Measurements from ENCODE around the gene SKP1. TPM values are rescaled to one million over a fixed set of nuclear protein-coding genes. Genes with fewer than 3 reads are reported as not detected.
A peak's percentile ranks its signal among the peaks of the same experiment; 100 is the strongest.

Gene SKP1
- total RNA-seq, 4 donors from 2014 or later, result 32.6 to 224 (median 170) TPM

GRCh38 chr5:134142806-134143205 is 33.9 kb downstream of the SKP1 start:
- TF ChIP-seq POLR2AphosphoS5 (IDR thresholded peaks at IDR 0.05) (no peak), EP300 (IDR thresholded peaks at IDR 0.05; ENCODE audit: low read depth) (no peak), POLR2A (IDR thresholded peaks at IDR 0.05) (no peak), CTCF (IDR thresholded peaks at IDR 0.05) (no peak)
- in situ Hi-C loops (cut with MboI; ENCODE audit: low pct_ligation_motif_present in 1 of 4, low pct_unique_long_range_greater_than_20kb in 1 of 4, low sequenced_read_pairs in 3 of 4), result loop anchor here (5.0 to 10.0 kb wide), 4 partner anchors 48 to 108 kb away; no protein-coding TSS in a partner anchor
- Histone ChIP-seq H3K9me3 (no peaks in the 10 kb centered on the region), H3K4me1 (peaks cover 0 to 6% (median 3%) of the 10 kb centered on the region in 4 donors), H3K27ac (no peak overlapping the region), H3K36me3 (peaks cover 0 to 5% (median 1%) of the 10 kb centered on the region in 4 donors), H3K4me3 (no peak overlapping the region), H3K27me3 (no peaks in the 10 kb centered on the region)
- intact Hi-C loops (cut with DNase I; ENCODE audit: low total_unique reads), result no loop called here
- no peak for DNase-seq
- WGBS, 2 donors (ENCODE audit: low coverage in 1 of 2), result 93% methylated on average over 9 of the region's 12 CpGs; no CpG with 5 or more reads in 1 of the 2 donors

- Histone ChIP-seq H3K27ac (no peak overlapping the region), H3K27me3 (no peaks in the 10 kb centered on the region), H3K4me1 (peaks cover 0 to 6% (median 3%) of the 10 kb centered on the region in 4 donors), H3K4me3 (no peak overlapping the region), H3K36me3 (peaks cover 0 to 5% (median 1%) of the 10 kb centered on the region in 4 donors), H3K9me3 (no peaks in the 10 kb centered on the region)
- TF ChIP-seq CTCF (IDR thresholded peaks at IDR 0.05) (no peak), POLR2A (IDR thresholded peaks at IDR 0.05) (no peak)
- in situ Hi-C loops (cut with MboI; ENCODE audit: low pct_ligation_motif_present in 1 of 4, low pct_unique_long_range_greater_than_20kb in 1 of 4, low sequenced_read_pairs in 3 of 4), result loop anchor here (5.0 to 10.0 kb wide), 4 partner anchors 47 to 107 kb away; no protein-coding TSS in a partner anchor
- 71 to 77% methylated on average over 2 to 5 of the region's 5 CpGs for WGBS, 2 donors (ENCODE audit: low coverage in 1 of 2)
- DNase-seq, result no peak
- intact Hi-C loops (cut with DNase I; ENCODE audit: low total_unique reads), result no loop called here
These were observed 34.7 kb downstream of the SKP1 start for GRCh38 chr5:134142052-134142451.

GRCh38 chr5:134141331-134142050 is 35.3 kb downstream of the SKP1 start:
- H3K4me3 ChIP-seq, result no peak overlapping the region
- 76 to 85% methylated on average over 3 to 9 of the region's 9 CpGs for whole genome bisulfite sequencing, 2 donors (ENCODE audit: low coverage in 1 of 2)
- DNase-seq, result no peak
- TF ChIP-seq CTCF (IDR thresholded peaks at IDR 0.05) (no peak), POLR2AphosphoS5 (IDR thresholded peaks at IDR 0.05) (no peak), POLR2A (IDR thresholded peaks at IDR 0.05) (no peak), EP300 (IDR thresholded peaks at IDR 0.05; ENCODE audit: low read depth) (no peak)
- intact Hi-C loops (cut with DNase I; ENCODE audit: low total_unique reads) (no loop called here), in situ Hi-C loops (cut with MboI; ENCODE audit: low pct_ligation_motif_present in 1 of 4, low pct_unique_long_range_greater_than_20kb in 1 of 4, low sequenced_read_pairs in 3 of 4) (loop anchor here (5.0 to 10.0 kb wide), 4 partner anchors 47 to 107 kb away; no protein-coding TSS in a partner anchor)
- H3K9me3 ChIP-seq, result no peaks in the 10 kb centered on the region
- peaks cover 0 to 6% (median 3%) of the 10 kb centered on the region in 4 donors for H3K4me1 ChIP-seq
- H3K27ac ChIP-seq, result no peak overlapping the region
- no peaks in the 10 kb centered on the region for H3K27me3 ChIP-seq
- peaks cover 0 to 9% (median 1%) of the 10 kb centered on the region in 4 donors for H3K36me3 ChIP-seq

GRCh38 chr5:134140530-134141201 is 36.1 kb downstream of the SKP1 start:
- H3K4me1 ChIP-seq, result peaks cover 0 to 6% (median 3%) of the 10 kb centered on the region in 4 donors
- H3K36me3 ChIP-seq, result peaks cover 0 to 9% (median 1%) of the 10 kb centered on the region in 4 donors
- no peak overlapping the region for H3K4me3 ChIP-seq
- in situ Hi-C loops (cut with MboI; ENCODE audit: low pct_ligation_motif_present in 1 of 4, low pct_unique_long_range_greater_than_20kb in 1 of 4, low sequenced_read_pairs in 3 of 4) (loop anchor here (5.0 to 10.0 kb wide), 4 partner anchors 46 to 106 kb away; no protein-coding TSS in a partner anchor), intact Hi-C loops (cut with DNase I; ENCODE audit: low total_unique reads) (no loop called here)
- no peak overlapping the region for H3K27ac ChIP-seq
- peak; percentile 81 for DNase-seq
- 41% methylated on average over 8 of the region's 8 CpGs; no CpG with 5 or more reads in 1 of the 2 donors for WGBS, 2 donors (ENCODE audit: low coverage in 1 of 2)
- no peaks in the 10 kb centered on the region for H3K27me3 ChIP-seq
- no peaks in the 10 kb centered on the region for H3K9me3 ChIP-seq
- no peak for TF ChIP-seq POLR2A (IDR thresholded peaks at IDR 0.05)
- TF ChIP-seq CTCF (IDR thresholded peaks at IDR 0.05), result peak; percentile 67 to 79 (median 76)
- TF ChIP-seq POLR2AphosphoS5 (IDR thresholded peaks at IDR 0.05), result no peak

All from transverse colon (tissue), 4 donors.